ENCODE results near the gene GRK3. TPM values are rescaled to one million over a fixed set of nuclear protein-coding genes. Genes with fewer than 3 reads are reported as not detected.
"Not testable (repeated sequence)": the region's sequence is repeated elsewhere in the genome, so short reads cannot be mapped to it uniquely, and the experiment has no call there.

GRK3 gene
- total and polyA plus RNA-seq, 2 donors = 8.4 to 20.2 TPM

DNA sequence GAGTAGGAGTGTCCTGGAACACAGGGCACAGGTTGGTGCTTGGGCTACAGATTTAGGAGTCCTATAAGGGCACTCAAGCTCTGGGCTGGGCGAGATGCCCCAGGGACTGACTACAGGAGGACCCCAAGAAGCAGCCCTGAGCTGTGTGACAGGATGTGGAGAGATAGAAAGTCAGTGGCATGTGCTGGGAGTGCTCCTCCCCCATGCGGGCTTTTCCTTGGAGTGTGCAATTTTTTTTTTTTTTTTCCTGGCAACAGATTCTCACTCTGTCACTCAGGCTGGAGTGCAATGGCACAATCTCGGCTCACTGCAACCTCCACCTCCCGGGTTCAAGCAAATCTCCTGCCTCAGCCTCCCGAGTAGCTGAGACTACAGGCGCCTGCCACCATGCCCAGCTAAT, 144.0 kb downstream of the GRK3 start:
- peaks cover 5 to 24% of the 10 kb centered on the region in 2 donors for H3K4me1 ChIP-seq (ENCODE audit: control insufficient read depth in 2 of 2, insufficient read depth in 2 of 2, low read length in 2 of 2)
- WGBS = 96% methylated on average over 6 of the region's 6 CpGs
- not testable (repeated sequence) for H3K9me3 ChIP-seq (ENCODE audit: control insufficient read depth in 2 of 2, insufficient read depth in 1 of 2, low read length in 1 of 2); DNase-seq (ENCODE audit: low read depth in 6 of 9, low spot score in 9 of 9); H3K27ac ChIP-seq (ENCODE audit: low read depth in 1 of 2, low read length in 1 of 2); H3K27me3 ChIP-seq (ENCODE audit: control insufficient read depth in 2 of 2, insufficient read depth in 1 of 2, low read length in 1 of 2); H3K4me3 ChIP-seq (ENCODE audit: low read length in 2 of 2)
- peaks cover 11 to 30% of the 10 kb centered on the region in 2 donors for H3K36me3 ChIP-seq (ENCODE audit: control insufficient read depth in 2 of 2, insufficient read depth in 2 of 2, low read length in 1 of 2)

GRCh38 chr22:25709758-25710157, 145.3 kb downstream of the GRK3 start:
- peaks cover 13 to 29% of the 10 kb centered on the region in 2 donors for H3K36me3 ChIP-seq (ENCODE audit: control insufficient read depth in 2 of 2, insufficient read depth in 2 of 2, low read length in 1 of 2)
- no peaks in the 10 kb centered on the region for H3K9me3 ChIP-seq (ENCODE audit: control insufficient read depth in 2 of 2, insufficient read depth in 1 of 2, low read length in 1 of 2)
- H3K4me3 ChIP-seq (ENCODE audit: low read length in 2 of 2) = no peak overlapping the region
- H3K4me1 ChIP-seq (ENCODE audit: control insufficient read depth in 2 of 2, insufficient read depth in 2 of 2, low read length in 2 of 2) = peaks cover 5 to 26% of the 10 kb centered on the region in 2 donors
- no peak overlapping the region for H3K27ac ChIP-seq (ENCODE audit: low read depth in 1 of 2, low read length in 1 of 2)
- no peaks in the 10 kb centered on the region for H3K27me3 ChIP-seq (ENCODE audit: control insufficient read depth in 2 of 2, insufficient read depth in 1 of 2, low read length in 1 of 2)
- peak in 3 of 9 donors; percentile 20 to 70 (median 59) for DNase-seq (ENCODE audit: low read depth in 6 of 9, low spot score in 9 of 9)
- 81% methylated on average over 6 of the region's 6 CpGs for WGBS

- Histone ChIP-seq H3K4me1 (ENCODE audit: control insufficient read depth in 2 of 2, insufficient read depth in 2 of 2, low read length in 2 of 2) (peaks cover 5 to 28% of the 10 kb centered on the region in 2 donors), H3K27ac (ENCODE audit: low read depth in 1 of 2, low read length in 1 of 2) (no peak overlapping the region), H3K36me3 (ENCODE audit: control insufficient read depth in 2 of 2, insufficient read depth in 2 of 2, low read length in 1 of 2) (peaks cover 13 to 30% of the 10 kb centered on the region in 2 donors), H3K9me3 (ENCODE audit: control insufficient read depth in 2 of 2, insufficient read depth in 1 of 2, low read length in 1 of 2) (no peaks in the 10 kb centered on the region), H3K4me3 (ENCODE audit: low read length in 2 of 2) (no peak overlapping the region), H3K27me3 (ENCODE audit: control insufficient read depth in 2 of 2, insufficient read depth in 1 of 2, low read length in 1 of 2) (no peaks in the 10 kb centered on the region)
- DNase-seq (ENCODE audit: low read depth in 6 of 9, low spot score in 9 of 9) = no peak
- 98% methylated on average over 7 of the region's 7 CpGs for WGBS
These were observed 146.0 kb downstream of the GRK3 start for GRCh38 chr22:25710501-25710900.

DNA sequence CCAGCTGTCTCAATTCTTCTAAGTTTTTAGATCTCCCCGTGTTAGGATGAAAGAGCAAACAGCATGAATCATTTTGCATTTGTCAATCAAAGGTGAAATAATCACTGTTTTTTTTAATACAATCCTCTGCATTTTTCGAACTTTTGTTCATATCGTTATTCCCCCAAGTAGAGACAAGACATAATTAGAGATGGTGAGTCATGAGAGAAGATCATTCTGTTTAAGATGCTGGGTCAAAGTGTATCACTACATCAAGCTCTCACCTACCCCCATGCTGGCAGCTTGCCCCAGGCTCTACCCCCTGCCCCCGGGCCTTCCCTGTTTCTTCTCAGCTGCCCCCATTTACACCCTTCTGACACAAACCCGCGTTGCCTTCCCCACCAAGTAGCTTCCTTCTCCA, 147.0 kb downstream of the GRK3 start:
- peak overlapping the region in 1 of 2 donors; percentile 7 for H3K27ac ChIP-seq (ENCODE audit: low read depth in 1 of 2, low read length in 1 of 2)
- peaks cover 5 to 28% of the 10 kb centered on the region in 2 donors for H3K4me1 ChIP-seq (ENCODE audit: control insufficient read depth in 2 of 2, insufficient read depth in 2 of 2, low read length in 2 of 2)
- no peaks in the 10 kb centered on the region for H3K27me3 ChIP-seq (ENCODE audit: control insufficient read depth in 2 of 2, insufficient read depth in 1 of 2, low read length in 1 of 2)
- H3K4me3 ChIP-seq (ENCODE audit: low read length in 2 of 2) = no peak overlapping the region
- peaks cover 11 to 30% of the 10 kb centered on the region in 2 donors for H3K36me3 ChIP-seq (ENCODE audit: control insufficient read depth in 2 of 2, insufficient read depth in 2 of 2, low read length in 1 of 2)
- no peak for DNase-seq (ENCODE audit: low read depth in 6 of 9, low spot score in 9 of 9)
- no peaks in the 10 kb centered on the region for H3K9me3 ChIP-seq (ENCODE audit: control insufficient read depth in 2 of 2, insufficient read depth in 1 of 2, low read length in 1 of 2)
- WGBS = 73% methylated on average over 6 of the region's 6 CpGs

DNA sequence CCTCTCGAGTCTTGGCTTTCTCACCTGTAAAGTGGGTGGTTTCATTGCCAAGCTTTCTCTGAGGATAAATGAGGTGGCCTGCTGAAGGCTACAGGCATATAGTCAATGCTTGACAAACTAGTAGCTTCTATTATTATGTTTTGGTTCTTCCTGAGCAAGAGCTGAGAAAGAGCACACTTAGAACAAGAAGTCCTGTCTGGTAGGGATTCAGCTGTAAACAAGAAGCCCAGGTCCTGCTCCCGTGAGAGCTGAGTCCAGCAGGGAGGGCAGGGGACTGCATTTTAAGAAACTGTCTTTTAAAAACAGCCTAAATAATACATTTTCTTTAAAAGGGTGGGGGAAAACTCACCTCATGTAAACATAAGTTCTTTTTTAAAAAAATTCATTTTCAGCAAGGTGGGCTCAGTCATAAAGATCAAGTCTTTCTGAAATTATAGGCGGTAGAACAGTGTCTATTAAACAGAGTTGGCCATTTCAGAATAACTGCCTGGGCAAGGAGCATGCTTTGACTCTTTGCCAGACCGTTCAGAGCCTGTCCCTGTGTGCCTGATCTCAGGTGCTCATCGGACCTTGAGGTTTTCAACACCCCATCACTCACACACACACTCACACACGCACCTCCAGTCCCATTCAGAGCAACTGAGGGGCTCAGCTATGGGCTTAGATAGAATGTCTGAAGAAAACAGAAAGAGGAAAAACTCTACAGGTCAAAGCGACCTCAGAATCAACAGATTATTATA, 148.4 kb downstream of the GRK3 start:
- Histone ChIP-seq H3K4me1 (ENCODE audit: control insufficient read depth in 2 of 2, insufficient read depth in 2 of 2, low read length in 2 of 2) (peaks cover 7 to 35% of the 10 kb centered on the region in 2 donors), H3K36me3 (ENCODE audit: control insufficient read depth in 2 of 2, insufficient read depth in 2 of 2, low read length in 1 of 2) (peaks cover 11 to 22% of the 10 kb centered on the region in 2 donors)

GRCh38 chr22:25714070-25714469, 149.6 kb downstream of the GRK3 start:
- WGBS = 96% methylated on average over 7 of the region's 7 CpGs
- H3K4me3 ChIP-seq (ENCODE audit: low read length in 2 of 2) = no peak overlapping the region
- peaks cover 11 to 36% of the 10 kb centered on the region in 2 donors for H3K4me1 ChIP-seq (ENCODE audit: control insufficient read depth in 2 of 2, insufficient read depth in 2 of 2, low read length in 2 of 2)
- no peaks in the 10 kb centered on the region for H3K9me3 ChIP-seq (ENCODE audit: control insufficient read depth in 2 of 2, insufficient read depth in 1 of 2, low read length in 1 of 2)
- no peak overlapping the region for H3K27ac ChIP-seq (ENCODE audit: low read depth in 1 of 2, low read length in 1 of 2)
- no peak for DNase-seq (ENCODE audit: low read depth in 6 of 9, low spot score in 9 of 9)
- H3K36me3 ChIP-seq (ENCODE audit: control insufficient read depth in 2 of 2, insufficient read depth in 2 of 2, low read length in 1 of 2) = peaks cover 7 to 22% of the 10 kb centered on the region in 2 donors
- no peaks in the 10 kb centered on the region for H3K27me3 ChIP-seq (ENCODE audit: control insufficient read depth in 2 of 2, insufficient read depth in 1 of 2, low read length in 1 of 2)

More for the DNA sequence above, 148.4 kb downstream of the GRK3 start:
- Histone ChIP-seq H3K4me3 (ENCODE audit: low read length in 2 of 2) (no peak overlapping the region), H3K27me3 (ENCODE audit: control insufficient read depth in 2 of 2, insufficient read depth in 1 of 2, low read length in 1 of 2) (no peaks in the 10 kb centered on the region), H3K27ac (ENCODE audit: low read depth in 1 of 2, low read length in 1 of 2) (no peak overlapping the region), H3K9me3 (ENCODE audit: control insufficient read depth in 2 of 2, insufficient read depth in 1 of 2, low read length in 1 of 2) (no peaks in the 10 kb centered on the region)
- no peak for DNase-seq (ENCODE audit: low read depth in 6 of 9, low spot score in 9 of 9)
- 96% methylated on average over 7 of the region's 7 CpGs for WGBS

- Histone ChIP-seq H3K4me3 (ENCODE audit: low read length in 2 of 2) (no peak overlapping the region), H3K27ac (ENCODE audit: low read depth in 1 of 2, low read length in 1 of 2) (no peak overlapping the region), H3K9me3 (ENCODE audit: control insufficient read depth in 2 of 2, insufficient read depth in 1 of 2, low read length in 1 of 2) (no peaks in the 10 kb centered on the region), H3K36me3 (ENCODE audit: control insufficient read depth in 2 of 2, insufficient read depth in 2 of 2, low read length in 1 of 2) (peaks cover 7 to 22% of the 10 kb centered on the region in 2 donors), H3K4me1 (ENCODE audit: control insufficient read depth in 2 of 2, insufficient read depth in 2 of 2, low read length in 2 of 2) (peaks cover 11 to 38% of the 10 kb centered on the region in 2 donors), H3K27me3 (ENCODE audit: control insufficient read depth in 2 of 2, insufficient read depth in 1 of 2, low read length in 1 of 2) (no peaks in the 10 kb centered on the region)
- DNase-seq (ENCODE audit: low read depth in 6 of 9, low spot score in 9 of 9) = no peak
- 85% methylated on average over 6 of the region's 6 CpGs for WGBS
These were observed 150.3 kb downstream of the GRK3 start for GRCh38 chr22:25714739-25715138.

- no peak for DNase-seq (ENCODE audit: low read depth in 6 of 9, low spot score in 9 of 9)
- Histone ChIP-seq H3K9me3 (ENCODE audit: control insufficient read depth in 2 of 2, insufficient read depth in 1 of 2, low read length in 1 of 2) (no peaks in the 10 kb centered on the region), H3K27me3 (ENCODE audit: control insufficient read depth in 2 of 2, insufficient read depth in 1 of 2, low read length in 1 of 2) (no peaks in the 10 kb centered on the region), H3K4me1 (ENCODE audit: control insufficient read depth in 2 of 2, insufficient read depth in 2 of 2, low read length in 2 of 2) (peaks cover 10 to 34% of the 10 kb centered on the region in 2 donors), H3K27ac (ENCODE audit: low read depth in 1 of 2, low read length in 1 of 2) (no peak overlapping the region), H3K36me3 (ENCODE audit: control insufficient read depth in 2 of 2, insufficient read depth in 2 of 2, low read length in 1 of 2) (peaks cover 7 to 17% of the 10 kb centered on the region in 2 donors), H3K4me3 (ENCODE audit: low read length in 2 of 2) (no peak overlapping the region)
- WGBS = 99% methylated on average over 10 of the region's 10 CpGs
These were observed 152.2 kb downstream of the GRK3 start for GRCh38 chr22:25716637-25717036.

DNA sequence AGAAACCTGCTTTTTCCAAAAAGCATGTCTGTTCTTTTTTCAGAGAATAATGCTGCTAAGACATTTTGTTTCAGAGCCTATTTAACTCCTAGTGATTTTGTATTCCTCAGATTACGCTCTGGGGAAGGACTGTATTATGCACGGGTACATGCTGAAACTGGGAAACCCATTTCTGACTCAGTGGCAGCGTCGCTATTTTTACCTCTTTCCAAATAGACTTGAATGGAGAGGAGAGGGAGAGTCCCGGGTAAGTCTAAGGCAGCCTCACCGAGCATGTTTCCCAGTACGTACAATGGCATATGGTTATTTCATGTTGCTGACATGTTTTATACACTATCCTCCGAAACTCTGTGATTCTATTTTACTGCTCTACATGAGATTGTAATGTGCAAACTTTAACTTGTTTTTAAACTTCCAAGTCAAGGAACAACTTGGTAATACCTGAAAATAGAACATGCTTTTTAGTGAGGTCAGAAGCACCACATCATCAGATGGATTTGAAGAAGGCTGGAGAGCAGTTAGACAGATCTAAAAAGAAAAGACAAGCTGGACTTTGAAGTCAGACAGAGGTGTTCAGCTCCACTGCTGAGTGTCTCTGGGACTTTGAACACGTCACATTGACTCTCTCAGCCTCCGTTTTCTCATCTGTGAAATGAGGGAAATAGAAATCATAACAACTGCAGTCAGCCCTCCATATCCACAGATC, 153.8 kb downstream of the GRK3 start:
- no peaks in the 10 kb centered on the region for H3K27me3 ChIP-seq (ENCODE audit: control insufficient read depth in 2 of 2, insufficient read depth in 1 of 2, low read length in 1 of 2)
- H3K4me1 ChIP-seq (ENCODE audit: control insufficient read depth in 2 of 2, insufficient read depth in 2 of 2, low read length in 2 of 2) = peaks cover 6 to 21% of the 10 kb centered on the region in 2 donors

More for the DNA sequence above, 153.8 kb downstream of the GRK3 start:
- Histone ChIP-seq H3K36me3 (ENCODE audit: control insufficient read depth in 2 of 2, insufficient read depth in 2 of 2, low read length in 1 of 2) (peaks cover 12 to 13% of the 10 kb centered on the region in 2 donors), H3K9me3 (ENCODE audit: control insufficient read depth in 2 of 2, insufficient read depth in 1 of 2, low read length in 1 of 2) (no peaks in the 10 kb centered on the region), H3K27ac (ENCODE audit: low read depth in 1 of 2, low read length in 1 of 2) (peak overlapping the region; percentile 2 to 47), H3K4me3 (ENCODE audit: low read length in 2 of 2) (no peak overlapping the region)
- 83% methylated on average over 10 of the region's 10 CpGs for WGBS
- DNase-seq (ENCODE audit: low read depth in 6 of 9, low spot score in 9 of 9) = peak in 1 of 9 donors; percentile 56

Measured in thymus (tissue), 11 donors.